Measurements from ENCODE around the gene ANKS1A.

Gene ANKS1A

DNA sequence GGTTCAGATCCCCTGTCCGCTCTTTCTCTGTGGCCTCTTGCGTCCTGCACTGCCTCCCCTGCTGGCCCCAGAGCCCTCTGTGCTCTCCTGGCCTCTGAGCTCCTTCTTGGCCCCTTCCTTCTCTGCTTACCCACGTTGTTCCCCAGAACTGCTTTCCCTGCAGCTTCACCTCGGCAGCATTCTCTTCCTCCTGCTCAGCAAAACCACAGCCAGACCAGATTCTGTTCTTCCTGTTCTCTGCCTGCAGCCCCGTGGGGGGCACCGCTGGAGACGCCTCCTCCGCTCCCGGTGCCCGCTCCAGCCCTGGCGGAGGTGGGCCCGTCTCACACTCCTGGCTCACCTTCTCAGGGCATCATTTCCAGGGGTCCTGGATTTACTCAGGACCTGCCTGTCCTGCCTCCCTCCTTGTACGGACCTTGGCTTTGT, 192.4 kb downstream of the ANKS1A start:
- H3K36me3 ChIP-seq (ENCODE audit: control insufficient read depth, low read length): no peaks in the 10 kb centered on the region
- H3K9me2 ChIP-seq (replicated peaks; ENCODE audit: control insufficient read depth, low read length): no peaks in the 10 kb centered on the region
- TF ChIP-seq, protein P1, sequence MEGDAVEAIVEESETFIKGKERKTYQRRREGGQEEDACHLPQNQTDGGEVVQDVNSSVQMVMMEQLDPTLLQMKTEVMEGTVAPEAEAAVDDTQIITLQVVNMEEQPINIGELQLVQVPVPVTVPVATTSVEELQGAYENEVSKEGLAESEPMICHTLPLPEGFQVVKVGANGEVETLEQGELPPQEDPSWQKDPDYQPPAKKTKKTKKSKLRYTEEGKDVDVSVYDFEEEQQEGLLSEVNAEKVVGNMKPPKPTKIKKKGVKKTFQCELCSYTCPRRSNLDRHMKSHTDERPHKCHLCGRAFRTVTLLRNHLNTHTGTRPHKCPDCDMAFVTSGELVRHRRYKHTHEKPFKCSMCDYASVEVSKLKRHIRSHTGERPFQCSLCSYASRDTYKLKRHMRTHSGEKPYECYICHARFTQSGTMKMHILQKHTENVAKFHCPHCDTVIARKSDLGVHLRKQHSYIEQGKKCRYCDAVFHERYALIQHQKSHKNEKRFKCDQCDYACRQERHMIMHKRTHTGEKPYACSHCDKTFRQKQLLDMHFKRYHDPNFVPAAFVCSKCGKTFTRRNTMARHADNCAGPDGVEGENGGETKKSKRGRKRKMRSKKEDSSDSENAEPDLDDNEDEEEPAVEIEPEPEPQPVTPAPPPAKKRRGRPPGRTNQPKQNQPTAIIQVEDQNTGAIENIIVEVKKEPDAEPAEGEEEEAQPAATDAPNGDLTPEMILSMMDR (IDR thresholded peaks at IDR 0.05; ENCODE audit: low read depth, low read length, poor library complexity, severe bottlenecking): no peak

DNA sequence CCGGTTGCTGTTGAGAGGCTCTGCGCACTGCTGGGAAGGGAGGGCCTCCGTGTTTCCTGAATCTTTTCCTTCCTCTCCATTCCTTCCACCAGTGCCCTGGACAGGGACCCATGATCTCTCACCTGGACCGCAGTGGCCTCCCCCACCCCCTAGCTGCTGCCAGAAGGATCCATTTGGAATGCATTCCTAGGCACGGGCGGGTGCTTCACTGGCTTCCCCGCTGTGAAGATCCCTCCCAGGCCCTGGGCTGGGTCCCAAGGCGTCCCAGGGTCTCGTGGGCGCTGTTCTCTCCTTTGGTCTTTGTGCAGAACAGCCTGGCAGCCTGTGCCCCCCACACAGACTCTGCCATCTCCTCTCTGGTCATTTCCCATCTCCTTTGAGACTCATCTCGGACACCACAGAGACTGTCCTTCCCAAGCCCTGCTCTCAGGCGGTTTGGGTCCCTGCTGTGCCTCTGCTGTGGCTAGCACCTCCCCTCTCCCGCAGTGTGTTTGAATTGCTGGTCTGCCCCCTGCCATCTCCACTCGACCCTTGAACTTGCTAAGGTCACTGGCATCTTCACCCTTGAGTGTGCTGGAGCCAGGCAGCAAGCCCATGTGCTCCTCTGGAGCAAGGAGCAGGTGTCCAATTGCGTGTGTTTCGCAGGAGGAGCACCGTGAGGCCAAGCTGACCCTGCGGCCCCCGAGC, 193.1 kb downstream of the ANKS1A start:
- H3K9me3 ChIP-seq (ENCODE audit: control insufficient read depth, insufficient read depth, low read length): no peaks in the 10 kb centered on the region
- no peaks in the 10 kb centered on the region for H3K27me3 ChIP-seq (ENCODE audit: control insufficient read depth, low read length)
- no peaks in the 10 kb centered on the region for H3K36me3 ChIP-seq (ENCODE audit: control insufficient read depth, low read length)
- H3K9me2 ChIP-seq (replicated peaks; ENCODE audit: control insufficient read depth, low read length): no peaks in the 10 kb centered on the region
- no peak for TF ChIP-seq EZH2phosphoT487 (IDR thresholded peaks at IDR 0.05; ENCODE audit: borderline replicate concordance, low read length)
- TF ChIP-seq, protein P1 (IDR thresholded peaks at IDR 0.05; ENCODE audit: low read depth, low read length, poor library complexity, severe bottlenecking): no peak
- no peak overlapping the region for H3K4me3 ChIP-seq (ENCODE audit: low read length)
- no peaks in the 10 kb centered on the region for H4K20me1 ChIP-seq (ENCODE audit: control insufficient read depth, insufficient read depth, low read depth, low read length)
- no peaks in the 10 kb centered on the region for H3F3A ChIP-seq (ENCODE audit: control insufficient read depth, insufficient read depth)
- H3K4me1 ChIP-seq (ENCODE audit: control insufficient read depth, low read length): no peaks in the 10 kb centered on the region
- H3K79me2 ChIP-seq (ENCODE audit: control insufficient read depth, low read length): no peaks in the 10 kb centered on the region
- no peak overlapping the region for H3K27ac ChIP-seq (ENCODE audit: low read depth, low read length)
- H3K4me2 ChIP-seq (ENCODE audit: low read length): no peak overlapping the region

More for the DNA sequence above, 192.4 kb downstream of the ANKS1A start:
- Histone ChIP-seq H3F3A (ENCODE audit: control insufficient read depth, insufficient read depth) (no peaks in the 10 kb centered on the region), H3K79me2 (ENCODE audit: control insufficient read depth, low read length) (no peaks in the 10 kb centered on the region), H4K20me1 (ENCODE audit: control insufficient read depth, insufficient read depth, low read depth, low read length) (no peaks in the 10 kb centered on the region), H3K27me3 (ENCODE audit: control insufficient read depth, low read length) (no peaks in the 10 kb centered on the region), H3K4me2 (ENCODE audit: low read length) (no peak overlapping the region), H3K4me1 (ENCODE audit: control insufficient read depth, low read length) (no peaks in the 10 kb centered on the region), H3K9me3 (ENCODE audit: control insufficient read depth, insufficient read depth, low read length) (no peaks in the 10 kb centered on the region), H3K27ac (ENCODE audit: low read depth, low read length) (no peak overlapping the region), H3K4me3 (ENCODE audit: low read length) (no peak overlapping the region)

DNA sequence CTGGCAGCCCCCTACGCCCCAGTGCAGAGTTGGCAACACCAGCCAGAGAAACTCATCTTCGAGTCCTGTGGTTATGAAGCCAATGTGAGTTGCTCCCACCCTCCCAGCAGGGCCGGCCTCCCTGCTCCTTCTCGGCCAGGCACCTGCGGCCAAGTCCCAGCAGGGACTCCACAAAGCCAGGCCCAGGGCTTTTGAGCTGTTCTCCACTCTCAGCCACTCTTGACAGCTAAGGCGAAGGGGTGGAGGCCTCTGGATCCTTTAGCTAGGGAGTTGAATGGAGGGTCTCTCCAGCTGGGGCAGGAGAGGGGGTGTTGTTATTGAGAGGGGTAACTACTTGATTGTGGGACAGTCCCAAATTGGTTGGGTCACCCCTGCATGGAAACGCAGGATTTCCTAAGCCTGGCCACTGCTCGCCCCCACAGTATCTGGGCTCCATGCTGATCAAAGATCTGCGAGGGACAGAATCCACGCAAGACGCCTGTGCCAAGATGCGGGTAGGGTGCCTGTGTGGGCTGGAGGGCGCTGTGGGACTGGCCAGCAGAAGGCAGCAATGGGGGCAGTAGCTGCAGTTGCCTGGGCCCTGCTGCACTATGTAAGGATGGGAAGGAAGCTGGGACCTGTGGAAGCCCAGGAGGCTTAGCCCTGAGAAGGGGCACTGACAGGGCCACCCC, 193.8 kb downstream of the ANKS1A start:
- no peaks in the 10 kb centered on the region for H3K9me3 ChIP-seq (ENCODE audit: control insufficient read depth, insufficient read depth, low read length)
- no peaks in the 10 kb centered on the region for H3K79me2 ChIP-seq (ENCODE audit: control insufficient read depth, low read length)
- H3K36me3 ChIP-seq (ENCODE audit: control insufficient read depth, low read length): no peaks in the 10 kb centered on the region
- H3K4me1 ChIP-seq (ENCODE audit: control insufficient read depth, low read length): no peaks in the 10 kb centered on the region
- no peaks in the 10 kb centered on the region for H3K9me2 ChIP-seq (replicated peaks; ENCODE audit: control insufficient read depth, low read length)
- H3K27ac ChIP-seq (ENCODE audit: low read depth, low read length): no peak overlapping the region
- no peaks in the 10 kb centered on the region for H4K20me1 ChIP-seq (ENCODE audit: control insufficient read depth, insufficient read depth, low read depth, low read length)
- H3K4me2 ChIP-seq (ENCODE audit: low read length): no peak overlapping the region
- no peaks in the 10 kb centered on the region for H3F3A ChIP-seq (ENCODE audit: control insufficient read depth, insufficient read depth)
- no peak for TF ChIP-seq EZH2phosphoT487 (IDR thresholded peaks at IDR 0.05; ENCODE audit: borderline replicate concordance, low read length)
- TF ChIP-seq, protein P1 (IDR thresholded peaks at IDR 0.05; ENCODE audit: low read depth, low read length, poor library complexity, severe bottlenecking): no peak
- no peaks in the 10 kb centered on the region for H3K27me3 ChIP-seq (ENCODE audit: control insufficient read depth, low read length)
- H3K4me3 ChIP-seq (ENCODE audit: low read length): no peak overlapping the region
